ENCODE measurements around the gene PNMA8B.
A peak's percentile ranks its signal among the peaks of the same experiment; 100 is the strongest.

Gene PNMA8B

GRCh38 chr19:46481223-46481848 is 14.3 kb downstream of the PNMA8B start:
- peak; percentile 58 for DNase-seq (ENCODE audit: low read depth, low spot score)
- TF ChIP-seq, protein P1, sequence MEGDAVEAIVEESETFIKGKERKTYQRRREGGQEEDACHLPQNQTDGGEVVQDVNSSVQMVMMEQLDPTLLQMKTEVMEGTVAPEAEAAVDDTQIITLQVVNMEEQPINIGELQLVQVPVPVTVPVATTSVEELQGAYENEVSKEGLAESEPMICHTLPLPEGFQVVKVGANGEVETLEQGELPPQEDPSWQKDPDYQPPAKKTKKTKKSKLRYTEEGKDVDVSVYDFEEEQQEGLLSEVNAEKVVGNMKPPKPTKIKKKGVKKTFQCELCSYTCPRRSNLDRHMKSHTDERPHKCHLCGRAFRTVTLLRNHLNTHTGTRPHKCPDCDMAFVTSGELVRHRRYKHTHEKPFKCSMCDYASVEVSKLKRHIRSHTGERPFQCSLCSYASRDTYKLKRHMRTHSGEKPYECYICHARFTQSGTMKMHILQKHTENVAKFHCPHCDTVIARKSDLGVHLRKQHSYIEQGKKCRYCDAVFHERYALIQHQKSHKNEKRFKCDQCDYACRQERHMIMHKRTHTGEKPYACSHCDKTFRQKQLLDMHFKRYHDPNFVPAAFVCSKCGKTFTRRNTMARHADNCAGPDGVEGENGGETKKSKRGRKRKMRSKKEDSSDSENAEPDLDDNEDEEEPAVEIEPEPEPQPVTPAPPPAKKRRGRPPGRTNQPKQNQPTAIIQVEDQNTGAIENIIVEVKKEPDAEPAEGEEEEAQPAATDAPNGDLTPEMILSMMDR (IDR thresholded peaks at IDR 0.05; ENCODE audit: low read depth, low read length), result no peak
- no peak overlapping the region for H3K4me3 ChIP-seq (ENCODE audit: low read depth, low read length)
- in situ Hi-C loops (cut with HindIII; ENCODE audit: low sequenced_read_pairs), result no loop called here

DNA sequence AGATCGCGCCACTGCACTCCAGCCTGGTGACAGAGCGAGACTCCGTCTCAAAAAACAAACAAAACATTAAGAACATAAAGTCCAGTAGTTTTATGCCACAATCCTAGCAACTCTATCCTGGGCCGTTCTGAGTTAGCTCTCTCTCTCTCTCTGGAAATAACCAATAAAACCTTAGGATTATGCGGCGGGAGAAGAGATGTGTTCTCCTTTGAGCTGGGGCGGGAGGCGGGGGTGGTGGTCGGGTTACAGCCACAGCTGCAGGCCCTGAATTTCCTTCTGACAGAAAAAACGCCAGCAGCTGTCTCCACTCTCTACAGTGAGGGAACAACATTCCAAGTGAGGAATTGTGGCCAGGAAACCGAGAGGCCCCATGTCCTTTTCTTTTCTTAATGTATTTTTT is 15.3 kb downstream of the PNMA8B start:
- in situ Hi-C loops (cut with HindIII; ENCODE audit: low sequenced_read_pairs), result no loop called here
- H3K4me3 ChIP-seq (ENCODE audit: low read depth, low read length), result no peak overlapping the region
- TF ChIP-seq, protein P1 (IDR thresholded peaks at IDR 0.05; ENCODE audit: low read depth, low read length), result no peak
- DNase-seq (ENCODE audit: low read depth, low spot score), result peak; percentile 76

GRCh38 chr19:46478356-46478986 is 17.2 kb downstream of the PNMA8B start:
- no peak overlapping the region for H3K4me3 ChIP-seq (ENCODE audit: low read depth, low read length)
- peak; percentile 84 for DNase-seq (ENCODE audit: low read depth, low spot score)
- TF ChIP-seq, protein P1 (IDR thresholded peaks at IDR 0.05; ENCODE audit: low read depth, low read length), result no peak
- in situ Hi-C loops (cut with HindIII; ENCODE audit: low sequenced_read_pairs), result no loop called here

DNA sequence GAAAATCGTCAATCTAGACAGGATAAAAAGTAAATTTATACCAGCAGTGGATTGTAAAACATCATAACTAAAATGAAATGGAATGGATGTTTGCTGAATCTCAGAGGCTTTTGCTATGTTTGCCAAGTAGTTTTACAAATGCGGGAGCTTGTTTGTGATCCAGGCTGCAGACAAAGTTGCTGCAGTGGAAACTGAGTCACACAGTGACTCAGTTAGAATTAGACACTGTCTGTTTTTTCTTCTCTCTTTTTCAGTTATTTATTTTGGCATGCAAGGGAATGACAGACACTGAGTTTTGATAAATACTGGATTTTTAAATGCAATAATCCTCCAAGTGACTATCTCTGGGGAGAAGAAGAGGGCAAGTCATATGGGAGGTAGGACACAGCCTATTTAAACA is 19.7 kb downstream of the PNMA8B start:
- peak; percentile 49 for DNase-seq (ENCODE audit: low read depth, low spot score)
- TF ChIP-seq, protein P1 (IDR thresholded peaks at IDR 0.05; ENCODE audit: low read depth, low read length), result no peak
- H3K4me3 ChIP-seq (ENCODE audit: low read depth, low read length), result no peak overlapping the region
- in situ Hi-C loops (cut with HindIII; ENCODE audit: low sequenced_read_pairs), result no loop called here

DNA sequence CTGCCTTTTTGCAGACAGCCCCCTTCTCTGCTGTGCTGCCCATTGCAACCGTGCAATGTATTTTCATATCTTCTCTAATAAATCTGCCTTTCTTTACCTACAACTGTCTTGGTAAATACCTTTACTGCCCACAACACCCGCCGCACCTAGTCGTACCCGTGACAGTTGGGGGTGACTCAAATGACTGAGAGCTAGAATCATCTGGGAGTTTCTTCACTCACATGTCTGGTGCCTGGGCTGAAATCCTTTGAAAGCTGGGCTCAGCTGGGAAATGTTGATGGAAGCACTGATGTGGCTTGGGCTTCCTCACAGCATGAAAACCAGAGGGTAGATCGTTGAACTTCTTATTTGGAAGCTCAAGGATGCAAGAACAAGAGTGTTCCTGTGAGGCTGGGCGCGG is 21.5 kb downstream of the PNMA8B start:
- TF ChIP-seq, protein P1 (IDR thresholded peaks at IDR 0.05; ENCODE audit: low read depth, low read length), result no peak
- no peak overlapping the region for H3K4me3 ChIP-seq (ENCODE audit: low read depth, low read length)
- no peak for DNase-seq (ENCODE audit: low read depth, low spot score)
- in situ Hi-C loops (cut with HindIII; ENCODE audit: low sequenced_read_pairs), result no loop called here

- in situ Hi-C loops (cut with HindIII; ENCODE audit: low sequenced_read_pairs), result no loop called here
- TF ChIP-seq, protein P1 (IDR thresholded peaks at IDR 0.05; ENCODE audit: low read depth, low read length), result no peak
- DNase-seq (ENCODE audit: low read depth, low spot score), result no peak
- no peak overlapping the region for H3K4me3 ChIP-seq (ENCODE audit: low read depth, low read length)
These were observed 23.1 kb downstream of the PNMA8B start for GRCh38 chr19:46472592-46472991.

All from astrocyte of the spinal cord (primary cell).